Adrenal gland (tissue), 12 donors: ENCODE measurements around the gene DALRD3. TPM values are rescaled to one million over a fixed set of nuclear protein-coding genes. Genes with fewer than 3 reads are reported as not detected.

Experiments used
- DNase-seq, 7 donors: peaks; one replicate each; pipeline ENCODE4 v3.0.0-alpha.2; 2019 to 2020
- H3K27ac ChIP-seq, 5 donors: fragments of 200-600 bp; sonication (generic) in 4 of 5; 1 replicate in 3 of 5; 2 replicates in 2 of 5; pipeline versions ENCODE4 v1.5.1 to v1.8.0; 2016 to 2020; ENCODE audit warnings: mild to moderate bottlenecking in 1 of 5
- H3K27me3 ChIP-seq: fragments of 200-600 bp; 2 replicates; pipeline ENCODE4 v1.8.0; 2021
- H3K36me3 ChIP-seq, 2 donors: fragments of 200-600 bp; replicated peaks in 1 of 2; 1 replicate in 1 of 2; 2 replicates in 1 of 2; pipeline versions ENCODE4 v1.5.1 to v1.8.0; 2018 to 2022
- H3K4me1 ChIP-seq, 2 donors: fragments of 200-600 bp; replicated peaks in 1 of 2; 1 replicate in 1 of 2; 2 replicates in 1 of 2; pipeline versions ENCODE4 v1.5.1 to v1.8.0; 2018 to 2021
- H3K4me3 ChIP-seq, 4 donors: fragments of 200-600 bp; sonication (generic) in 3 of 4; one replicate each; pipeline ENCODE4 v1.5.1; 2016 to 2018
- H3K9me3 ChIP-seq, 3 donors: fragments of 200-600 bp; sonication (generic) in 1 of 3; replicated peaks in 1 of 3; 1 replicate in 2 of 3; 2 replicates in 1 of 3; pipeline versions ENCODE4 v1.5.1 to v1.8.0; 2016 to 2021
- POLR2A ChIP-seq, 2 donors: fragments of 450-650 bp; IDR thresholded peaks; one replicate each; pipeline ENCODE4 v1.6.1; 2017; ENCODE audit warnings: antibody characterized with exemption in 2 of 2, mild to moderate bottlenecking in 2 of 2, moderate library complexity in 1 of 2
- WGBS, 4 donors: extraction: QIAGEN DNeasy Blood & Tissue Kit in 2 of 4; methylation state at CpG; one replicate each; pipeline versions ENCODE4 v1.1.5 to v1.1.7; 2013 to 2017; 5-methylcytosine and 5-hydroxymethylcytosine counted together
- intact Hi-C, 2 donors: fragments of 100-400 bp; cut with DNase I; formaldehyde crosslinking; loops; one replicate each; pipeline versions ENCODE4 v1.14.1 to v1.15.0; 2022 to 2023
- polyA plus RNA-seq, 3 donors: library from polyadenylated mRNA; stranded (reverse); fragments of 200-250 nt in 2 of 3; fragments of 350-450 nt in 1 of 3; fragmentation: Illumina TruSeq in 1 of 3; extraction: RNeasy Lipid Tissue Mini Kit (QIAGEN cat#74804) in 1 of 3; gene quantifications; one replicate each; pipeline ENCODE4 v1.2.3, GENCODE V29; 2013 to 2014
- total RNA-seq, 9 donors: library from RNA; depleted of rRNA in 4 of 9; stranded (reverse); fragments of >200 nt in 4 of 9; fragments of 120-200 nt in 1 of 9; fragmentation: NEBNext Ultra II Directional in 1 of 9; extraction: Animal tissue kit (Norgen Biotek cat#: 25700) in 1 of 9; gene quantifications; one replicate each; pipeline versions ENCODE4 v1.1.0 to v1.2.4, GENCODE V29; 2013 to 2023
- TF ChIP-seq, protein P1 (sequence below), 6 experiments: fragments of 450-650 bp in 4 of 6; fragments of 200-600 bp in 2 of 6; sonication (generic) in 1 of 6; IDR thresholded peaks; 1 replicate in 5 of 6; 2 replicates in 1 of 6; pipeline versions ENCODE4 v1.5.1 to v1.8.0; 2016 to 2021; ENCODE audit warnings: antibody characterized with exemption in 6 of 6, mild to moderate bottlenecking in 2 of 6, moderate library complexity in 1 of 6
- donor health status: healthy with polysubstance abuse.
- donor health status: Bipolar disorder and iron deficiency.
- donor health status: DM: yes; HTN: yes; CAD: no.
- donor health status: DM: no; HTN: no; CAD: no.
- donor health status: DM: no; HTN: no; CAD: no.
- donor health status: DM: yes; HTN: yes; CAD: no.

Gene DALRD3
- total and polyA plus RNA-seq, 12 donors = 18.4 to 87.9 (median 46.7) TPM

DNA sequence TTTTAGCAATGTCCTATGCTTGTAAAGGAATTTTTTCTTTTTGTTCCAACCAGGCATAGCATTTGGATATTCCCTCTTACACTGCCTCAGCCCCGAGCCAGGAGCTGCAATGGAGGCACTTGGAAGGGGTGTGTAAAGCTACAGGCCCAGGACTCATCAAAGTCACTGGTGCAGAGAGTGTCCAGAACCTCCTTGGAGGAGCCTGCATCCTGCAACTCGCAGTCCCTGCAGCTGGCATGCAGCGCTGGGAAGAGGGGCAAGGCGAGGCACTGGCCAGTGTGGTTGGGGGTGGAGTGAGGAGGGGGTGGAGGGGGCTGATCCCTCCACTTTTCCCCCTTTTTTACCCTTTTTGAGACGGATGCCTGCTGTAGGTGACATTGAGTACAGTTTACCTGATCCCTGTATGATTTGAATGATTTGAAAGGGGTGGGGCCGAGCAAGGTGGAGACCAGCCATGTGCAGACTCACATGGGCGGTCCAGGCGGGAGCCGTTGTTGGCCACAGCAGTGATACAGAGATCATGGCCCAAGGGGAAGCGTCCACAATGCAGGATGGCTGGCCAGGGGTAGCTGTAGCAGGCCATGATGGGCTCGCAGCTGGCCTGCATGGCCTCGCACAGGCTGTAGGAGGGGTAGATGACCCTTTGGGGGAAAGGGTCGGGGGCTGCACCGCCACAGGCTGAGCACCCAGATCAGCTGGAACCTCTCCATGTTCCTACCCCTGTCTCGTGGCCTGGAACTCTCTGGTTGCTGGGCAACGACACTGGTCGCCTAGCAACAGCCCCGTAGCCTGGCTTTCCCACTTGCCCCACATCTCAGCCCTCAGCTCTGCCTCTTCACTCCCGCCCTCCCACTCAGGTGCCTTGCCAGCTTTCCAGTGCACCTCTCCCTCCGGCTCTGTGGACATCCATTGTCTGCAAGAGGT, 20.4 kb downstream of the DALRD3 start:
- H3K4me3 ChIP-seq = no peak overlapping the region
- WGBS, 4 donors = 79 to 86% (median 84%) methylated on average over 17 to 20 of the region's 20 CpGs
- DNase-seq = peak in 2 of 7 donors; percentile 38 to 91
- H3K27me3 ChIP-seq = no peaks in the 10 kb centered on the region
- TF ChIP-seq, protein P1, sequence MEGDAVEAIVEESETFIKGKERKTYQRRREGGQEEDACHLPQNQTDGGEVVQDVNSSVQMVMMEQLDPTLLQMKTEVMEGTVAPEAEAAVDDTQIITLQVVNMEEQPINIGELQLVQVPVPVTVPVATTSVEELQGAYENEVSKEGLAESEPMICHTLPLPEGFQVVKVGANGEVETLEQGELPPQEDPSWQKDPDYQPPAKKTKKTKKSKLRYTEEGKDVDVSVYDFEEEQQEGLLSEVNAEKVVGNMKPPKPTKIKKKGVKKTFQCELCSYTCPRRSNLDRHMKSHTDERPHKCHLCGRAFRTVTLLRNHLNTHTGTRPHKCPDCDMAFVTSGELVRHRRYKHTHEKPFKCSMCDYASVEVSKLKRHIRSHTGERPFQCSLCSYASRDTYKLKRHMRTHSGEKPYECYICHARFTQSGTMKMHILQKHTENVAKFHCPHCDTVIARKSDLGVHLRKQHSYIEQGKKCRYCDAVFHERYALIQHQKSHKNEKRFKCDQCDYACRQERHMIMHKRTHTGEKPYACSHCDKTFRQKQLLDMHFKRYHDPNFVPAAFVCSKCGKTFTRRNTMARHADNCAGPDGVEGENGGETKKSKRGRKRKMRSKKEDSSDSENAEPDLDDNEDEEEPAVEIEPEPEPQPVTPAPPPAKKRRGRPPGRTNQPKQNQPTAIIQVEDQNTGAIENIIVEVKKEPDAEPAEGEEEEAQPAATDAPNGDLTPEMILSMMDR (IDR thresholded peaks at IDR 0.05) = no peak
- no peak for TF ChIP-seq POLR2A (IDR thresholded peaks at IDR 0.05)
- peaks cover 0 to 11% of the 10 kb centered on the region in 2 donors for H3K36me3 ChIP-seq
- H3K27ac ChIP-seq = peak overlapping the region in 1 of 5 donors; percentile 52
- no peaks in the 10 kb centered on the region for H3K4me1 ChIP-seq
- H3K9me3 ChIP-seq = no peaks in the 10 kb centered on the region
- intact Hi-C loops = no loop called here

DNA sequence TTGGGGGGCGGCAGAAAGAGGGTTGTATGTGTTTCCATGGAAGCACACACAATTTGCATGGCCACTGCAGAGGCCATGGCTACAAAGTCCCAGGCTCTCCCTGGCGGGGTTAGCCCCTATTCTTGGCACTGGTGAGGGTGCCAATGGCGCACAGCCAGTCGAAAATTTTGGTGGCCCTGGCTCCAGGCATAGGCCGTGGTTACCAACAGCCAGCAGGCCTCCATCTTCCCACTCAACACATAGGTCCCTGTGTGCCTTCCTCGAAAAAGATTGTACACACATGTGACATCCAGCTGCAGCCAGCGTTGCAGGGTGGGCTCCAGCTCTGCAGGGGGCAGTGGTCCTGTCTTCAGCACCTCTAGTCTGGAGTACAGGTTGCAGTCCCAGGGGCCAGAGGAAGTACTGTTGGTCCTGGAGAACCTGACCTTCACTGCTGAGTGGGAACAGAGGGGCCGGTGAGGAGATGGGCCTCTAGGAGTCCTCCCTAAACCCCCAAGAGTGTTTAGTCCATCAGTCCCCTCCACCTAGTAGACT, 21.2 kb downstream of the DALRD3 start:
- intact Hi-C loops = no loop called here
- TF ChIP-seq POLR2A (IDR thresholded peaks at IDR 0.05) = no peak
- TF ChIP-seq, protein P1 (IDR thresholded peaks at IDR 0.05) = no peak
- no peak for DNase-seq
- peaks cover 0 to 11% of the 10 kb centered on the region in 2 donors for H3K36me3 ChIP-seq
- peak overlapping the region in 1 of 5 donors; percentile 17 for H3K27ac ChIP-seq
- H3K4me1 ChIP-seq = no peaks in the 10 kb centered on the region
- H3K4me3 ChIP-seq = no peak overlapping the region
- 66 to 89% (median 88%) methylated on average over 3 to 8 of the region's 8 CpGs for WGBS, 4 donors
- H3K27me3 ChIP-seq = no peaks in the 10 kb centered on the region
- no peaks in the 10 kb centered on the region for H3K9me3 ChIP-seq

DNA sequence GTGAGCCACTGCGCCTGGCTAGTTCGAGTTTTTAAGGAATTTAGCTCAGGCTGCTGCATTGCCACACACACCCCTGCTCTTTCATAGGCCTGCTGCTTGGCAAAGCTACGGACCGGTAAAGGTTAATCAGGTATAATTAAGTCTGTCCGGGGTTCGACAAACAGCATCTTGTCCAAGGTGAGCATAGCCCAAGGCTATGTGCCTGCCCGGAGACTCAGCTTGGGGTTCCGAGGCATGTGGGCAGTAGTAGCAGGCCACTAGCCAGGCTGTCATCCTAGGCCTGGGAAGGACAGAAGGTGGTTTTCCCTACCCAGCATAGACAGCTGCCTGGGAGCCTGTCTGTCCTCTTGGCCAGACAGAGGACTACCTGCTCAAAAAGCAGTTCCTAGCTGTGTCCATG, 21.7 kb downstream of the DALRD3 start:
- Histone ChIP-seq H3K4me3 (no peak overlapping the region), H3K36me3 (peaks cover 0 to 11% of the 10 kb centered on the region in 2 donors), H3K27ac (peak overlapping the region in 1 of 5 donors; percentile 17), H3K4me1 (peaks cover 0 to 5% of the 10 kb centered on the region in 2 donors), H3K27me3 (no peaks in the 10 kb centered on the region), H3K9me3 (no peaks in the 10 kb centered on the region)
- 84 to 95% (median 89%) methylated on average over 7 to 8 of the region's 8 CpGs for WGBS, 4 donors
- no peak for DNase-seq
- intact Hi-C loops = no loop called here
- TF ChIP-seq, protein P1 (IDR thresholded peaks at IDR 0.05) = no peak
- TF ChIP-seq POLR2A (IDR thresholded peaks at IDR 0.05) = no peak

DNA sequence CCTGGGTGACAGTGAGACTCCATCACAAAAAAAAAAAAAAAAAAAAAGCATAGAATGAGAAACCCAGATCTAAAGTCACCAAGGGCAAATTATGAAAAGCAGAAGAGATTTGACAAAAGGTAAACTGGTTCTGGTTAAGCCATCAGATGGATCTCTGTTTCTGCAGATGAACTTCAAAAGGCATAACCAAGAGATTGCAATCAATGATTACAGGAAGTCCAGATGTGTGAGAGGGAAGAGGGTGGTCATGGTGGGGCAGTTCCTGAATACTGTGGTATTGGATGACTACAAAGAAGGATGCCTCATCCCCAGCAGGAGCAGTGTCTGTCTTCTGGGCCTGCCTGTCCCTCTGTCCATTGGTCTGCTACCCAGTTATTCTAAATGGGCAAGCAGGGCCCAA, 24.5 kb downstream of the DALRD3 start:
- DNase-seq = no peak
- no peaks in the 10 kb centered on the region for H3K9me3 ChIP-seq
- no peak overlapping the region for H3K4me3 ChIP-seq
- intact Hi-C loops = no loop called here
- no peaks in the 10 kb centered on the region for H3K27me3 ChIP-seq
- H3K27ac ChIP-seq = no peak overlapping the region
- no peak for TF ChIP-seq POLR2A (IDR thresholded peaks at IDR 0.05)
- TF ChIP-seq, protein P1 (IDR thresholded peaks at IDR 0.05) = no peak
- peaks cover 0 to 11% of the 10 kb centered on the region in 2 donors for H3K36me3 ChIP-seq
- H3K4me1 ChIP-seq = peaks cover 14 to 21% of the 10 kb centered on the region in 2 donors
